Lower leg skin (tissue), 4 donors: Measurements from ENCODE around the gene ACACA. TPM values are rescaled to one million over a fixed set of nuclear protein-coding genes. Genes with fewer than 3 reads are reported as not detected.
"Not testable (repeated sequence)": the region's sequence is repeated elsewhere in the genome, so short reads cannot be mapped to it uniquely, and the experiment has no call there.

ENCODE experiments used
- DNase-seq, 2 donors: peaks; one replicate each; pipeline ENCODE4 v3.0.0-alpha.2; 2019; ENCODE audit warnings: low spot score in 2 of 2
- H3K4me3 ChIP-seq: fragments of 200-600 bp; sonication (generic); 2 replicates; pipeline ENCODE4 v1.5.1; 2017; ENCODE audit warnings: mild to moderate bottlenecking, low read depth; ENCODE audit not compliant: poor library complexity, severe bottlenecking
- CTCF ChIP-seq, 3 donors: fragments of 450-650 bp; IDR thresholded peaks; one replicate each; pipeline ENCODE4 v1.5.1; 2016; ENCODE audit warnings: antibody characterized with exemption in 3 of 3, mild to moderate bottlenecking in 3 of 3, moderate library complexity in 2 of 3
- POLR2A ChIP-seq, 2 donors: fragments of 450-650 bp; IDR thresholded peaks; one replicate each; pipeline ENCODE4 v1.6.1; 2016 to 2017; ENCODE audit warnings: antibody characterized with exemption in 2 of 2, mild to moderate bottlenecking in 1 of 2, moderate library complexity in 1 of 2
- WGBS, 2 donors: methylation state at CpG; one replicate each; pipeline ENCODE4 v1.1.5; 2018; 5-methylcytosine and 5-hydroxymethylcytosine counted together
- intact Hi-C: fragments of 100-400 bp; cut with DNase I; formaldehyde crosslinking; loops from one replicate; pipeline ENCODE4 v1.15.0; 2023; ENCODE audit warnings: low total_unique reads
- total RNA-seq, 4 donors: library from RNA; depleted of rRNA; stranded (reverse); fragments of >200 nt; gene quantifications; one replicate each; pipeline ENCODE4 v1.1.0, GENCODE V29; 2016

Gene ACACA
- total RNA-seq, 4 donors from 2014 or later = 24.2 to 35.7 (median 31.0) TPM

GRCh38 chr17:37358830-37359681 lies 47.6 kb downstream of the ACACA start:
- H3K4me3 ChIP-seq = peak overlapping the region; percentile 52
- TF ChIP-seq CTCF (IDR thresholded peaks at IDR 0.05) (no peak), POLR2A (IDR thresholded peaks at IDR 0.05) (no peak)
- intact Hi-C loops = no loop called here
- peak; percentile 85 to 97 for DNase-seq
- WGBS, 2 donors = 0 to 1% methylated on average over 34 to 44 of the region's 88 CpGs

- H3K4me3 ChIP-seq = peak overlapping the region; percentile 52
- TF ChIP-seq POLR2A (IDR thresholded peaks at IDR 0.05) (no peak), CTCF (IDR thresholded peaks at IDR 0.05) (no peak)
- intact Hi-C loops = no loop called here
- peak in 1 of 2 donors; percentile 16 for DNase-seq
- WGBS, 2 donors = 1 to 2% methylated on average over 19 to 20 of the region's 21 CpGs
Measured at GRCh38 chr17:37358098-37358829, 48.4 kb downstream of the ACACA start.

GRCh38 chr17:37356796-37357569 lies 49.7 kb downstream of the ACACA start:
- WGBS, 2 donors = 77 to 81% methylated on average over 12 of the region's 12 CpGs
- DNase-seq, H3K4me3 ChIP-seq, intact Hi-C loops: not testable (repeated sequence)

- WGBS, 2 donors = 92 to 97% methylated on average over 8 of the region's 8 CpGs
- intact Hi-C loops, H3K4me3 ChIP-seq: not testable (repeated sequence)
- DNase-seq = peak in 1 of 2 donors; percentile 46
Measured at GRCh38 chr17:37346863-37347402, 59.7 kb downstream of the ACACA start.

GRCh38 chr17:37344519-37344918 lies 62.1 kb downstream of the ACACA start:
- intact Hi-C loops = no loop called here
- no peak for DNase-seq
- WGBS, 2 donors = 96 to 98% methylated on average over 4 of the region's 4 CpGs
- TF ChIP-seq POLR2A (IDR thresholded peaks at IDR 0.05) (no peak), CTCF (IDR thresholded peaks at IDR 0.05) (no peak)
- H3K4me3 ChIP-seq = no peak overlapping the region

- H3K4me3 ChIP-seq = no peak overlapping the region
- TF ChIP-seq POLR2A (IDR thresholded peaks at IDR 0.05) = no peak
- no peak for TF ChIP-seq CTCF (IDR thresholded peaks at IDR 0.05)
- WGBS, 2 donors = 46 to 100% methylated on average over 2 of the region's 2 CpGs
- DNase-seq = no peak
- intact Hi-C loops = no loop called here
Measured at GRCh38 chr17:37342589-37342988, 64.0 kb downstream of the ACACA start.
